ENCODE data around the gene GRM5.
"Not testable (repeated sequence)": the region's sequence is repeated elsewhere in the genome, so short reads cannot be mapped to it uniquely, and the experiment has no call there.

Gene GRM5

DNA sequence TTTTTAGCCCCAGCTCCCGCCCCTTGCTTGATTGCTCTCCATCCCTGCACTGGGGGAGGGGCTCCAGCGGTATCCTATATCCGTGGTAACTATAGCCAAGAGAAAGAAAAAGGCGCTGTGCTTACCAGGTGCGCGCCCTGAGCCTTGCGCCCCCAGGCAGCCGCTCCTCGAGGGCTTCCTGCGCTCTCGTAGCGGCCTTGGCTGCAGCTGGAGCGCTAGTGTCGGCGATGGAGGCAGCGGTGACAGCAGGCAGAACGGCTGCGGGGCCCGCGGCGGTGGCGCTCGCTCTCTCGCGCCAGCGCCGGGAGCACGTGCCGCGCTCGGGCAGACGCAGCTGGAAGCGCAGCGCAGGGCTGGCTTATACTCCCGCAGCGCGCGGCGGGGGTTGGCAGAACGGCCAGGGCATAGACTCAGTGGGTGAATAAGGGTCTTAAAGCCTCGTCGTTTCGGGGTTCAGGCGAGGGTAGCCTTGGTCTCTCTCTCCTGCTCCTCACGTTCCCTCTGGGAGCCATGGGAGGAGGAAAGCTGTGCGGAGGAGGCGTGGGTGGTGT is at the start of gene GRM5:
Gene GRM5, minus strand, starts transcription at position 332 of the 551 bp plus-strand sequence. CDS start 18,110 bp downstream, outside the sequence.
- DNase-seq (ENCODE audit: low spot score); FAIRE-seq: not testable (repeated sequence)

DNA sequence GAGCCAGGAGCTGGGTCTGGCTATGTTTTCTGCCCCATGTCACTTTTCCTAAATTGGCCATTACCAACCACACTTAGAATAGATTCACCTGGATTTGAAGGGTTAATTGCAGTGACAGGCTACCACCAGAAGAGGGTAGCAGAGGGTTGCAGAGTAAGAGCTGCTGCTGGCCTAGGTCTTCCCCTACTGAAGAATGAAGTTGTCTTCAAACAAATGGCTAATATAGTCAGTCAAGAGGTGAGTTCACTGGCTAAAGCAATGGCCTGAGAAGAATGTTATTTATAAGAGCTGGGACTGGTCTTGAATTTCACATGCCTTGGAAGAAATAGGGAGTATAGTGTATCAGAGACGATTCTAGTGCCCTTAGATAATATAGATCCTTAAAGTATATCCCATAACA is 32.2 kb upstream of the GRM5 start:
- FAIRE-seq; DNase-seq (ENCODE audit: low spot score): not testable (repeated sequence)

DNA sequence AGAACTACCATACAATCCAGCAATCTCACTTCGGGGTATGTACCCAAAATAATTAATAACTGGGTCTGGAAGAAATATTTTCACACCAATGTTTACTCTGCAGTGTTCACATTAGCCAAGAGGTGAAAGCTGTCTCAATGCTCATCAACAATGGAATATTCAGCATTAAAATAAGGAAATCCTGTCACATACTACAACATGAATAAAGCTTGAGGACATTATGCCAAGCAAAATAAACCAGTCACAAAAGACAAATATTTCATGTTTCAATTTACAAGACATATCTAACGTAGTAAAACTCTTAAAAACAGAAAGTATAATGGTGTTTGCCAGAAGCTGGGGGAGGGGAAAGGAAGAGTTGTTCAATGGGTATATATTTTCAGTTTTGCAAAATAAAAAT is 28.0 kb upstream of the GRM5 start:
- DNase-seq (ENCODE audit: low spot score); FAIRE-seq: not testable (repeated sequence)

DNA sequence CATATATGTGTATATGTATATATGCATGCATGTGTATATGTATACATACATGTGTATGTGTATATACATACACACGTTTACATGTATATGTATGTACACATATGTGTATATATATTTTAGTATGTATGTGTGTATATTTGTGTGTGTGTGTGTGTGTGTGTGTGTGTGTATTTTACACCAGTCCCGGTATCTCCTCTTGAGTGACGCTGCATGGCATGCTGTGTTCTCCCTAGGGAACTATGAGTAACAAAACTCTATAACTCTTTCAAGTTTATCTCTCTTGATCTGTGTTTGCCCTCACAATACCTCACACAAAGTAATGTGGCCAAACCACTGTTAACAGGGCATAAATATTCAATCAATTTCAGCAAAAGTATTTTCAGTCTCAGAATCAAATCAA is 19.2 kb upstream of the GRM5 start:
- not testable (repeated sequence) for FAIRE-seq; DNase-seq (ENCODE audit: low spot score)

DNA sequence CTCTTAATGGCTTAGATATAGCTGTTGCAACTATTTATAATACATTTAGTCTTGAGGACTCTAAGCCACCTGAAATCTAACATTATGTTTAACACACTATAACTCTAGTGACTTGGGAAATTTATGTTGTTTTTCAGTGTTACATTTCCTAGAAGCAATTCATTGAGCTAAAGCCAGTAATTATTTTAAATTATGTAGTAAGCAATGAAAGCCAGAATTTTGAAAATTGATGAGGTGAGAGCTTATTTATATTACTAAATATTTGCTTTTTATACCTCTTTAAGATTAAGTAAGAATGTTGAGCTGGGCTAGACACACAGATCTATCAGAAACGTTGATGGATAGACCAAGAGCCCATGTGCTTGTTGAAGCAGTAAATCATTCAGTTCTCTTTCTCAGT is 5.1 kb upstream of the GRM5 start:
- FAIRE-seq; DNase-seq (ENCODE audit: low spot score): not testable (repeated sequence)

DNA sequence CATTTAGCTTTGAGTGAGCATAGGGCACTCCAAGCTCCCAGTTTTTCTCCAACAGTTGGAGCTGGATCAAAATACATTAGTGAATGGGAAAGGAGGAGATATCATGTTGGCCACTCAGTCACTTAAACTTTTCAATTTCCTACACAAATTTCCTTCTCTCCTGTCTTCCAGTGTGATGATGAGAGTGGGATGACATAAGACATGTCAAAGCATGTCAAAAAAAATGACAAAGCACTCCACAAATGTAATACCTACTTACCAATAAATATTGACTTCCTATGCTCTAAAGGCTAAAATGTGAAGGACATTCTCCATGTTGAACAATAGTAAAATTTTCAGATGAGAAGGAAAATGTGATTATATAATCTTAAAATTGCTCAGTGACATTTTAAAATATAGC is 1.5 kb upstream of the GRM5 start:
- DNase-seq (ENCODE audit: low spot score) (no peak), FAIRE-seq (no peak)

DNA sequence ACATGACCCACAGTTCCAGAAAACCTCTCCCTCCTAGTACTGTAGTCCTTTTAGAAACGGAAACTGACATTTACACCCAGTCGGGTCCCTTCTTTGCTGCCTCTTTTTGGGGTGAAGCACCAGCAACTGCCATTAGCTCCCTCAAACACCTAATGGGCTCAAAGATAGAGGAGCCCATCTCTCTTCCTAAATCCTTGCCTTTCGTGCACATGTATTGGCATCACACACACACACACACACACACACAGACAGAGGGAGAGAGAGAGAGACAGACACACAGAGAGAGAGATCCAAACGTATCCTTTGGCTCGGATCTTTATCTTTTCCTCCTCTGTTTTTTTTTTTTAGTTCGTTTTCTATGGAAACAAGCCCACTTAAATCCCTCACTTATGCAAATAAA is 716 bp downstream of the GRM5 start:
- DNase-seq (ENCODE audit: low spot score) (no peak), FAIRE-seq (no peak)

DNA sequence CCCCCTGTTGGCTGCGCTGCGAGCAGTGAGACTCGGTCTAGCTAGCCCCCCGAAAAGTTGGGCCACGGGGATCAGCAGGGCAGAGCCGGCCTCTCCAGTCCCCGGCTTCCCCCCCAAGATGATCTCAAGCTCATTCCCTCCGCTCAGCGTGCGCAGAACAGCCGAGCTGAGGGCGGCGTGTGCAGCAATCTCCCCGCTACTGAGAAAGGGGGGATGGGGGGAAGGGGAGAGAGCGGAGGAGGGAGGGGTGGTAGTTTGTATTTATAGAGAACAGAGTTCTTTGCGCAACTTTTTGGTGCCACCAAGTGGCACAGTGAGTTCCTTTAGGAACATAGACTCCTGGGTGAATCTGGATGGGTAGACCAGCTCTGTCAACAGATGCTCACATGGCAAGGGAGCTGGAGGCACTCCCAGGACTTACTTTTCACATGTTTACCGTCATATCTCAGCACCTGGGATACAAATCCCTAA is 2.3 kb downstream of the GRM5 start:
- not testable (repeated sequence) for DNase-seq (ENCODE audit: low spot score); FAIRE-seq

DNA sequence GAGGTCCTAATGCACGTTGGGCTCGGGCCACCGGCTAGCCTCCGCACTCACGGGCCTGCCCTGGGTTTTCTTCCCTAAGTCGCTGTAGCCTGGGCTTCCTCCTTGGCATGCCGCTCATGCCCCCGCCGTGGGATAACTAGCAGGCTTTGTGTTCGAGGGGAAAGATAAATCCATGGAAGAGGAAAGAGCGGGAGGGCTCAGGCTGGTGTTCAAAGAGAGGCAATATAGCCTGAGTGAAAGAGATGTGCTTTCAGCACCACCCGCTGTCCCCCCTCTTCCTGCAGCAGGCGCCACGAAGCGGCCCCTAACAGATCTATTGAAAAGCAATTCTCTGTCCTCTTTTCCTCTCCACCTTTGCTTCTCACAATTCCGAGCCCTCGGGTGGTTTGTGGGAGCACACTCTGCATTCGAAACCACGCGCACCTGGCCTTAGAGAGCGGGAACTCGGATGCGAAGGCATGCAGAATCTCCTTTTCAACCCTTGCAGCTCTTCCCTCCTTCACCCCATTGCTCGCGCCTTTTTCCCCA is 2.9 kb downstream of the GRM5 start:
- not testable (repeated sequence) for FAIRE-seq; DNase-seq (ENCODE audit: low spot score)

- not testable (repeated sequence) for DNase-seq (ENCODE audit: low spot score); FAIRE-seq
Observed at GRCh38 chr11:89061839-89062238, 3.9 kb downstream of the GRM5 start.

- FAIRE-seq; DNase-seq (ENCODE audit: low spot score): not testable (repeated sequence)
Observed at GRCh38 chr11:89057406-89057805, 8.4 kb downstream of the GRM5 start.

GRCh38 chr11:89052220-89052619 is 13.6 kb downstream of the GRM5 start:
- no peak for DNase-seq (ENCODE audit: low spot score)
- no peak for FAIRE-seq

GRCh38 chr11:89047159-89047558 is 18.6 kb downstream of the GRM5 start:
- not testable (repeated sequence) for FAIRE-seq; DNase-seq (ENCODE audit: low spot score)

- DNase-seq (ENCODE audit: low spot score); FAIRE-seq: not testable (repeated sequence)
Observed at GRCh38 chr11:89043861-89044588, 21.8 kb downstream of the GRM5 start.

DNA sequence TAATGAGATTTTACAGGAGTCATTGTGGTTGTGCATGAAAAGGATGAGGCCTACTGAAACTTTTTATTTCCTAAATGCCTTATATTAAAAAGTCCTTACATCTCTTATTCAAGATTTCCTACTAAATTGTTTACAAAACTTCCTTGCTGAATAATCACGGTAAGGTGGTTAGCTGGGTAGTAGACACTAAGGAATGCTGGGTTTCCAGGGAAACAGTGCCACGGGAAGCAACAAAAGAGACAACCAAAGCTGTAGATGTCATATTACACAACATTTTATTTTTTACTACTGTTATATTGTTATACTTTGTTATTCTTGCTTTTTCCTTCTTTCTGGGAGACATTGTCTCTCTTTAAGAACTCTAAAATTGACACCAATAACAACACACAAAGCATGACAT is 36.1 kb downstream of the GRM5 start:
- DNase-seq (ENCODE audit: low spot score); FAIRE-seq: not testable (repeated sequence)

DNA sequence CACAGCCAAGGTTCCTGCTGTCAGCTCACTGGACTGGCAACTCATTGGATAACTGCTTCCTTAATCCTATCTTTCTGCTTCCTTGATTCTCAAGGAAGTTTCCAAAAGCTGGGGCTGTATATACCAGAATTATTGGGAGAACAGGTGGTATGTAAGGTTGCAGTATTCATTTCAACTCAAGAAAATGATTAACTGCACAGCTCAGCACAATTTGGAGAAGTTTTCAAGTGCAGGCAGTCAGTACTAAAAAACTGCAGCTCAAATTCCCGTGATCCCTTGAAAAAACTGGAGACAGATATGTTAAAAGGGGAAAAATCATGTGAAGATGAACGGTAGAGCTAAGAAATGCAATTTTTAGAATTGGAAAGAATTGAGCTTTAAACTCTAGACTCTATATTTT is 44.4 kb downstream of the GRM5 start:
- FAIRE-seq (no peak), DNase-seq (ENCODE audit: low spot score) (no peak)

- not testable (repeated sequence) for DNase-seq (ENCODE audit: low spot score); FAIRE-seq
Observed at GRCh38 chr11:89019827-89020547, 45.8 kb downstream of the GRM5 start.

DNA sequence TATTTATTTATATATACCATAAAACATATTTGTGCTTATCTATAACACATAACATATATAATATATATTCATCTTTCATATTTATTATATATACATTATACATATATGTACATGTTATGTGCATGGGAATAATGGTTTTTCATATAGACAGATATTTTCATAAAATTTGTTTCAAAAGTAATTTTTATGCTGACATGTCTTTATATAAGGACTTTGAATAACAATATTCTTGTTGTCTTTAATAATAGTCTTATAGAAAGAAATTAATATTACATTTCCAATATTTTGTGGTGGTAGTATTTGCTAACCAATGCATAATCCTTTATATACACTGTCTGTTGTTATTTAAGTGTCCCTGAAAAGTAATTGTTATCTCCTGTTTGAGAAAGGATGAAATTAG is 49.6 kb downstream of the GRM5 start:
- peak; percentile 67 for FAIRE-seq
- no peak for DNase-seq (ENCODE audit: low spot score)

DNA sequence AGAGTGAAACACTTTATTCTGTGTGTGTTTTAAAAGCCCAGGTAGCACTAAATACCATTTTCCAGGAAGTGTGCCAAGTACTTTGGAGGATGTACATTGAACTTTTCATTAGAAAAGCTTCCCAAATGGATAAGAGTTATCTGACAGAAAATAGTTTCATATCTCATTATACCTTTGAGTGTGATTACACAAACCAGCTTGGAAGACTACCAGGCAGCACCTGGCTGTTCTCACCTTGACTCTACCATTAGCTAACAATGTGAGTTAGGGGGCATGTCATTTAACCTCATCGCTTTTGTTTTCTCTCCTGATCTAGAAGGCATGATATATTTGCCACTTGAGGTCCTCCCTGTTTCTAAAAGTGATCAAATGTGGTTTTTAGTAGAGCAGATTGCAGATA is 50.2 kb downstream of the GRM5 start:
- FAIRE-seq = no peak

GRCh38 chr11:89000852-89001251 is 64.9 kb downstream of the GRM5 start:
- not testable (repeated sequence) for DNase-seq (ENCODE audit: low spot score); FAIRE-seq

More for the DNA sequence above, 50.2 kb downstream of the GRM5 start:
- no peak for DNase-seq (ENCODE audit: low spot score)

DNA sequence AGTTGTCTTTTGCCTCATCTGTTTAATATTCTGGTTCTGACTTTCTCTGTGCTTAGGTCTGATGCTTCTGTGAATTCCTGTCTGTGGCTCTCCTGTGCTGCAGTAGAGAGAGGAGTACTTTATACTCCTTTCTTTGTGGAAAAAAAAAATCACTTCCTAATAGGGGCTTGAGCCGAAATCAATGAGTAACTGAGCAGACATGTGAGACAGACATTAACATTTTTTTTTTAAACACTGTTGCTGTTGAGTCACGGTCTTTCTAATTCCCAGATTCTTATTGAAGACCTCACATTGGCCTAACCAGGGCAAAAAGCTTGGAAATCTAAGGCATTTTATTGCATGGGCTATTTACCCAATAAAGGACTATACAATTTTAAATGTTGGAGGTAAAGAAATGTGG is 86.1 kb downstream of the GRM5 start:
- FAIRE-seq = no peak
- DNase-seq (ENCODE audit: low spot score) = no peak

DNA sequence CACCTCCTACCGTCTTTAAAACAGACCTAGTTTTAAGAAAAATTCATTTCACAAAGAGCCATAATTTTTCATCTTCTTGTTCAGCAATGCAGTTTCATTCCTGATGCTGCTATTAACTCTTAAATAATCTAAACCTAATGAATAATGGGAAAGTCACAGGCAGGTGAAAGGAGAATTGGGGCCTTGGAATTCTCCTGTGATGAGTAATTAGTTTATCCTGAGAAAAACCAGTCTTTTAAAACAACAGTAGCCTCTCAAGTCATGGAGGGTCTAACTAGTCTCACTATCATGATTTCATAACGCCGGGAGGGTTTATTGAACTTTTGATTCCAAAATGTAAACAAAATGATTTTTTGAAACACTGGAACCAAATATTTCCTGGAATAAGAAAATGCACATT is 86.8 kb downstream of the GRM5 start:
- not testable (repeated sequence) for DNase-seq (ENCODE audit: low spot score); FAIRE-seq
